Measurements from ENCODE around the gene DMD. TPM values are rescaled to one million over a fixed set of nuclear protein-coding genes. Genes with fewer than 3 reads are reported as not detected.

DMD gene
- polyA plus RNA-seq, 3 donors, result 16.2 to 19.8 (median 19.4) TPM

- no peak for DNase-seq
Observed at GRCh38 chrX:31123335-31123734, 2088.0 kb downstream of the DMD start.

DNA sequence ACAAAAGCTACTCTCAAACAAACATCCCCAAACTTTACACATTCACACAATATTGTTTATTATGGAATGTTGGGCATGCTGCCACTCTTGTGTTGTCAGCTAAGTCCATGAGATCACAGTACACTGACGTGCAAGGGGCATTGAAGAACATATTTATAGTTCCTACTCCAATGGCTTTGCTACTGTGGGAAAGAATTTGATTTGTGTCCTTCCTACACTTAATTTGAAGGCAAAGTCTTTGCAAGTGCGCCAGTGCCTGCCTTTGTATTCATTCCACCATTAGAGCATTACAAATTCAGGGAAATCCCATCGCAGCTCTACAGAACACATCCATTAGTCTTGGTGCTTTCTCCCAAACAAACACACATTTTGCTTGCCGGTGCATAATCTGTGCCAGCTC lies 2094.1 kb downstream of the DMD start:
- no peak for DNase-seq

DNA sequence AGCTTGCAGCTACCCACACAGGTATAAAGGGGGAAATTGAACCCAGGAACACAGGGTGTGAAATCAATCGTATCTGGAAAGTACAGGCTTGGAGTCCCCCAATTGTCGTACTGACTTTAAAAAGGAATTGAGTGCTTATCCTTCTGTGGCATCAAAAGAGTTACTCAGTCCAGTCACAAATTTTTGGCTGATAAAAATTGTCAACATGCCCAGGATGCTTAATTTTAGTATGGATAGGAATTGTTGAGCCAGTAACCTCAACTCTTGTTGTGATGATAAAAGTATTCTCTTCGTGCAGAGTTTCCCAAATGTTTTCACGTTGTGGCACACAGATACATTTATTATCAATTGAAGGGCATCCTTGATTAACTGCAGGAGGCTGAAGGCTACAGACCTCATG lies 2096.0 kb downstream of the DMD start:
- no peak for DNase-seq

DNA sequence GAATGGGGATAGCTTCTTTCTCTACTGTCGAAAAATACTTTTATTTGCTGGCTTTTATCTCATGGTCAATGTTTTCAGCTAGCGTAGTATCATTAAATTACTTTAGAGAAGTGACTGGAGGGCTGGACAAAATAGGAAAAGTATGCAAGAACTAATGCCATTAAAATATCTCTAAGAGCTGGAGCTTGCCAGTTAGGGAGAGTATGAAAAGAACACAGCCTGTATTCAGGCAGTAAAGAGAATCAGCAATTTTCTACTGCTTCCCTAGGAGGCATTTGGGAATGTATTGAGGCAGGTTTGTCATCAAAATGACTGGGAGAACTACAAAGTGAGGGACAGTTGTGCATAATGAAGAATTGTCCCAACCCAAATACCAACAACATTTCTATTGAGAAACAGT lies 2096.5 kb downstream of the DMD start:
- DNase-seq, result no peak

- DNase-seq, result no peak
Observed at GRCh38 chrX:31112226-31112999, 2098.9 kb downstream of the DMD start.

DNA sequence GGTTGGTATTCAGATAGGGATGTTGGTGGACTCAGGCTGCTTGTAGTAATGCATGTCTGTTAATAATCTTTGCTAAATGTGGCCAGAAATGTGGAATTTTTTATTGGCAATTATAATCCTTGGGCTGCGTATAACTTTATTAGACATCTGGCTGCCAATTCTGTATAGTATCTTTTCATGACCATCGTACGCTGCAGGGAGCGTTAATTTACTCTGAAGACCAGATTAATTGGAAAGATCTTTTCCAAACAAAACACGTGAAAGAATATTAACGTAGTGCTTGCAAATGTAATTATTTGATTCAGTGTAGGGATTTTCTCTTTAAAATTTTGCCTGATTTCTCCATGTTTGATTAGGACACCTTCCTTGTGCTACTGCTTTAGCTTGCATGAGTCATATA lies 2100.7 kb downstream of the DMD start:
- no peak for DNase-seq

DNA sequence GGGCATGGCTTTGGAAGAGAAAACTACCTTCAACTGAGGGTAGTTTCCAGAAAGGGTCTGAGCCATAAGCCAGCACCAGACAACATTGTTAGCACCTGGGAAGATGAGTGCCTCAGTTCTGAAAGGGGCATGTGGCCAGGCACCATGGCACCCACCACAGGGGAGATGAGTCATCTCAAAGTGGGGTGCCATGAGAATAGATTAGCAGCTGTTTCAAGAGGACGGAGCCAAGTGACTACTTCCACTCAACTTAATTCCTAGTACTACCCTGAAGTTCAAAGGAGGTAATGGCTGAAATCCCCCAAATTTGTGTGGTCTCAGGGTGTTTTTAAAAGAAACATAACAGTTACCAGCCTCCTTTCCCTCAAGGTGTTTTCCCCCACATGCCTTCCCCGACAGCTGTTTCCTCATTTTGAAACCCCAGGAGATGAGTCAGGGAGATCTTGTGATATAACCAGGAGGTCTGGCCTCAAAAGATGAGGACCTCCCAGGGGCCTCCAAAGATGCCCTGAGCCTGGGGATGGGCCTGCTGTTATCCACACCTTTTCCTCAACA lies 2111.7 kb downstream of the DMD start:
- DNase-seq, result no peak

- DNase-seq, result no peak
Observed at GRCh38 chrX:31098079-31098478, 2113.3 kb downstream of the DMD start.

- DNase-seq, result no peak
Observed at GRCh38 chrX:31093639-31093975, 2117.7 kb downstream of the DMD start.

- no peak for DNase-seq
Observed at GRCh38 chrX:31092970-31093638, 2118.2 kb downstream of the DMD start.

GRCh38 chrX:31092476-31092875 lies 2118.9 kb downstream of the DMD start:
- no peak for DNase-seq

DNA sequence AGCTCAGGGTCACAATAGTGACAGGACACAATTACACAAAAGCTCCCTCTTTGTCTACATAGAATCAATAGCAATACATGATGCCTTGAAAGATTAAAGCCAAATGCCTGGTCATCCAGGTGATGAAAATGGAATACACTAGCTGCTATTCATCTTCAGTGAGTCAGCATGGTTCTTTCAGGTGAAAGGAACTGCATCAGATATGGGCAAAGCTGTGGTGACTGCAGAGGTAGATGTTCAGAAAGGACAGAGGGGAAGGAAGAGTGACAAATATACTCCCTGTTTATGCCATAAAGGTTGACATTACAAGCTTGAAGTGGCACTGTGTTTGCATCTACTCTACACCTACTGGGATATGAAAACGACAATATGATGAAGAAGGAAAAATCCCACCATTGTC lies 2119.5 kb downstream of the DMD start:
- DNase-seq, result no peak

DNA sequence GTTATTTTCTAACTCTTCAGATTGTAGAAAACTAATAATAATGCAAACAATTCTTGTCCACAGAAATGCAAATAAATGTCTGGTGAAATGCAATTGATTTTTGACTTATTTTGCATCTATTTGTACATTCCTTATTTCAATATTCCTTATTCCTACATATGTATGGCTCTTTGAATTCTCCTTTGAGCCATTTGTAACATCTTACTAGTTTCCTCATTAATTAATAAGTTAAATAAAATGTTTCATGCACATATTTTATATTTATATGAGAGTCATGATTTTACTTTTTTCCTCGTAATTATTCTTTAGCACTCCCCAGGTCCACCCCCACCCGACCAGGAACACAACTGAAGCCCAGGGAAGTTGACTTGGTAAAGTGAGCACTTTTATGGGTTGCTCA lies 2136.8 kb downstream of the DMD start:
- DNase-seq, result no peak

DNA sequence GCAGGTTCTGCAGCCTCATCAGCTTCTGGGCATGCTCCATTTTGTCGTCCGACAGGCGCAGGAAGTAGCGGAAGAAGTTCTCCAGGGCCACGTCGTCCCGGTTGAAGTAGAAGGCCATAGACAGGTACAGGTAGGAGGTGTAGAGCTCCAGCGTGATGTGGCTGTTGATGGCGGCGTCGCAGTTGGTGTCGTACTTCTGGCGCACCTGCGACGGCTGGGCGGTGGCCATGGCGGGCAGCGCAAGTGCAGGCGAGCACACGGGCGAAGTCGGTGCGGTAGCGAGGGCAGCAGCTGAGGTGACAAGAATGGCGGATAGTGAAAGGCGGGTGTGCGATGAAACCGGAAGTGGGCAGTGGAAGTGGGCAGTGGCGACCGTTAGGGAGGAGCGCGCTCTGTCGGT lies 2139.6 kb downstream of the DMD start, which contains the start of gene FTHL17:
Gene FTHL17 (minus strand): TSS at position 317 of the 400 bp plus-strand sequence. CDS start 88 bp downstream, at position 229.
- DNase-seq, result no peak

DNA sequence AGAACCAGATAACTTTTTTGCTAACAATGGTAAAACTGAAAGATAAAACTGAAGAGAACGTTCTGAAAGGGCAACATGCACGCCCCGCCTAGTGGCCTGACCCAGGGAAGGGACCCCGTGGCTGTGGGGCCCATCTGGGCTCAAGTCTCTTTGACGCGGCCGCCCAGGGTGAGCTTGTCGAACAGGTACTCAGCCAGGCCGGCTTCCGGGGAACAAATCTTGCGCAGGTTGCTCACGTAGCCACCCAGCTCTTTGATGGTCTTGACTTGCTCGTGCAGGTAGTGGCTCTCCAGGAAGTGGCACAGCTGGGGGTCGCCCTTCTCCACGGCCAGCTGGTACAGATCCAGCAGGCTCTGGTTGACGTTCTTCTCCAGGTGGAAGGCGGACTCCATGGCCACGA lies 2140.1 kb downstream of the DMD start:
- DNase-seq, result no peak

- no peak for DNase-seq
Observed at GRCh38 chrX:31070057-31070468, 2141.3 kb downstream of the DMD start.

Data from renal pelvis (tissue), 4 donors.